DND-41 (cell line): ENCODE measurements around the gene C1QTNF6.

Source experiments
- ATAC-seq: fragments of 200-7000 bp; cut with Tn5 transposase; 3 replicates; pipeline ENCODE4 v1.9.1; 2021; ENCODE audit warnings: low read depth; ENCODE audit not compliant: insufficient read depth
- DNase-seq: peaks from one replicate; pipeline ENCODE4 v3.0.0-alpha.2; 2020
- H2AFZ ChIP-seq: 2 replicates; pipeline ENCODE4 v1.6.0; 2012; ENCODE audit warnings: low read depth, low read length
- H3K27ac ChIP-seq: 2 replicates; pipeline ENCODE4 v1.5.1; 2012; ENCODE audit warnings: low read length, inconsistent platforms
- H3K27me3 ChIP-seq: fragments of 200-600 bp; sonication (generic); 2 replicates; pipeline ENCODE4 v1.6.0; 2012; ENCODE audit warnings: low read length, mild to moderate bottlenecking, inconsistent platforms; ENCODE audit not compliant: insufficient read depth, poor library complexity
- H3K36me3 ChIP-seq: 2 replicates; pipeline ENCODE4 v1.5.1; 2012; ENCODE audit warnings: low read length, inconsistent platforms; ENCODE audit not compliant: insufficient read depth
- H3K4me1 ChIP-seq: 2 replicates; pipeline ENCODE4 v1.5.1; 2012; ENCODE audit warnings: mild to moderate bottlenecking, low read length; ENCODE audit not compliant: insufficient read depth
- H3K4me2 ChIP-seq: 2 replicates; pipeline ENCODE4 v1.6.0; 2012; ENCODE audit warnings: mild to moderate bottlenecking, moderate library complexity, low read length, inconsistent platforms; ENCODE audit not compliant: insufficient read depth
- H3K4me3 ChIP-seq, 2 experiments: fragments of 200-600 bp in 1 of 2; shearing (Covaris generic) in 1 of 2; 2 replicates each; pipeline ENCODE4 v1.5.1; 2012 to 2016; ENCODE audit warnings: inconsistent platforms in 2 of 2, low read length in 2 of 2, mild to moderate bottlenecking in 2 of 2, low read depth in 1 of 2, moderate library complexity in 1 of 2
- H3K79me2 ChIP-seq: 2 replicates; pipeline ENCODE4 v1.6.0; 2012; ENCODE audit warnings: low read length, inconsistent platforms; ENCODE audit not compliant: insufficient read depth
- H3K9ac ChIP-seq: 2 replicates; pipeline ENCODE4 v1.6.0; 2012; ENCODE audit warnings: low read depth, mild to moderate bottlenecking, inconsistent platforms, low read length, moderate library complexity
- H3K9me3 ChIP-seq: 2 replicates; pipeline ENCODE4 v1.5.1; 2012; ENCODE audit warnings: low read length, moderate library complexity, mild to moderate bottlenecking, inconsistent platforms; ENCODE audit not compliant: insufficient read depth, severe bottlenecking
- H4K20me1 ChIP-seq: 2 replicates; pipeline ENCODE4 v1.6.0; 2012; ENCODE audit warnings: low read length; ENCODE audit not compliant: insufficient read depth
- CTCF ChIP-seq: IDR thresholded peaks from 2 replicates; pipeline ENCODE4 v1.5.1; 2012; ENCODE audit warnings: borderline replicate concordance, low read length, moderate library complexity, mild to moderate bottlenecking; ENCODE audit not compliant: poor library complexity, severe bottlenecking; ENCODE audit errors: extremely low read depth
- EZH2 ChIP-seq: IDR thresholded peaks from 3 replicates; pipeline ENCODE4 v1.6.1; 2012; ENCODE audit warnings: borderline replicate concordance, low read depth, mild to moderate bottlenecking, moderate library complexity, low read length, inconsistent platforms; ENCODE audit not compliant: severe bottlenecking

The C1QTNF6 gene

DNA sequence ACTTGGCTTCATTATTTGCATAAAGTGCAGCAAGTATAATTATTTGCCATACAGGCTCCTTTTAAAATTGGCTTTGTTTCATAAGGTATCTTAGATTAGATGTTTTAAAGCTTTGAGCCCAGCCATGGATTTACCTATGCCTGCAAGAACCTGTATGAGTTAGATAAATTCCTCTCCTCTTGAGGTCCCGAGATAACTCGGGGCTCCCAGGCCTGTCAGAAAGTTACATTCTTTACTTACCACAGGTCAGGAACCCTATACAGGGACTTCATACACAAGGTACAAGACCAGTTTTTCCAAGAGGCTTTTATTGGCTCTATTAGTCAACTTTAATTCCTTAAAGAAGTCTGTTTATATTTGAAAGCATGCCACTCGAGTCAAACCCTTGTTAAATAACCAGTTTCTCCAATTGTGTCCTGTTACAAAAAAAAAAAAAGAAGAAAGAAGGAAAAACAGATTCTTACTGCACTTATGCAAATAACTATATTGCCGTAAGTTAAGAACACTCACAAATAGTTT lies 2.3 kb upstream of the C1QTNF6 start:
- H4K20me1 ChIP-seq: no peaks in the 10 kb centered on the region
- DNase-seq: no peak
- no peaks in the 10 kb centered on the region for H3K36me3 ChIP-seq
- H3K27me3 ChIP-seq: no peaks in the 10 kb centered on the region
- no peak overlapping the region for H3K9ac ChIP-seq
- H3K4me3 ChIP-seq: no peak overlapping the region
- H3K27ac ChIP-seq: no peak overlapping the region
- no peak overlapping the region for H3K4me2 ChIP-seq
- peaks cover 18% of the 10 kb centered on the region for H3K4me1 ChIP-seq
- TF ChIP-seq EZH2 (no peak), CTCF (no peak)
- no peak for ATAC-seq
- no peaks in the 10 kb centered on the region for H3K9me3 ChIP-seq
- no peaks in the 10 kb centered on the region for H3K79me2 ChIP-seq
- no peak overlapping the region for H2AFZ ChIP-seq

- no peak overlapping the region for H3K27ac ChIP-seq
- no peak overlapping the region for H3K4me2 ChIP-seq
- H3K79me2 ChIP-seq: no peaks in the 10 kb centered on the region
- H2AFZ ChIP-seq: no peak overlapping the region
- H3K27me3 ChIP-seq: no peaks in the 10 kb centered on the region
- H3K4me1 ChIP-seq: peaks cover 18% of the 10 kb centered on the region
- no peaks in the 10 kb centered on the region for H3K36me3 ChIP-seq
- no peaks in the 10 kb centered on the region for H3K9me3 ChIP-seq
- no peak for TF ChIP-seq CTCF
- no peak for TF ChIP-seq EZH2
- no peak for ATAC-seq
- no peaks in the 10 kb centered on the region for H4K20me1 ChIP-seq
- no peak for DNase-seq
- H3K4me3 ChIP-seq: no peak overlapping the region
- H3K9ac ChIP-seq: no peak overlapping the region
Observed at GRCh38 chr22:37188901-37189466, 937 bp upstream of the C1QTNF6 start.

GRCh38 chr22:37187552-37187890 lies 526 bp downstream of the C1QTNF6 start:
- no peaks in the 10 kb centered on the region for H4K20me1 ChIP-seq
- H3K9me3 ChIP-seq: no peaks in the 10 kb centered on the region
- H3K4me1 ChIP-seq: peaks cover 18% of the 10 kb centered on the region
- H2AFZ ChIP-seq: no peak overlapping the region
- H3K4me2 ChIP-seq: no peak overlapping the region
- H3K36me3 ChIP-seq: no peaks in the 10 kb centered on the region
- no peaks in the 10 kb centered on the region for H3K79me2 ChIP-seq
- no peaks in the 10 kb centered on the region for H3K27me3 ChIP-seq
- no peak overlapping the region for H3K4me3 ChIP-seq
- H3K27ac ChIP-seq: no peak overlapping the region
- no peak for DNase-seq
- no peak for TF ChIP-seq CTCF
- TF ChIP-seq EZH2: no peak
- no peak for ATAC-seq
- no peak overlapping the region; the same call in 1 of the 2 replicates for H3K9ac ChIP-seq
